H1 (cell line): ENCODE results near the gene RFLNA. TPM values are rescaled to one million over a fixed set of nuclear protein-coding genes. Genes with fewer than 3 reads are reported as not detected.

Experiments used
- BRCA1 ChIP-seq: IDR thresholded peaks from 2 replicates; pipeline ENCODE4 v1.6.1; 2012; ENCODE audit warnings: low read depth, low read length, improper control_type of control experiment
- KDM4A ChIP-seq: IDR thresholded peaks from one replicate; pipeline ENCODE4 v1.7.1; 2012; ENCODE audit warnings: low read depth, mild to moderate bottlenecking, moderate library complexity, low read length, inconsistent platforms; ENCODE audit not compliant: severe bottlenecking
- USF2 ChIP-seq: IDR thresholded peaks from 2 replicates; pipeline ENCODE4 v1.6.1; 2011; ENCODE audit warnings: low read length, improper control_type of control experiment
- polyA plus RNA-seq, 7 experiments: library from polyadenylated mRNA; depleted of rRNA in 3 of 7; stranded (reverse) in 5 of 7; unstranded in 2 of 7; fragments of >200 nt in 5 of 7; fragments of 200-250 nt in 2 of 7; gene quantifications; 1 replicate in 5 of 7; 2 replicates in 1 of 7; 4 replicates in 1 of 7; pipeline versions ENCODE4 v1.2.1 to v1.2.3, GENCODE V29; 2011 to 2013; ENCODE audit warnings: missing spikeins in 2 of 7, mixed read lengths in 2 of 7
- total RNA-seq: library from RNA; stranded (reverse); fragmentation: NEBNext Ultra II Directional; extraction: Animal tissue kit (Norgen Biotek cat#: 25700); gene quantifications from 2 replicates; pipeline ENCODE4 v1.2.1, GENCODE V29; 2021

Gene RFLNA
- total and polyA plus RNA-seq, 2 of the 8 experiments (the other 6 are each of a cell fraction or from before 2014, with no cell fraction given): 6.4 to 6.6 TPM

GRCh38 chr12:124361996-124362395 lies 67.1 kb downstream of the RFLNA start (continued):
- TF ChIP-seq BRCA1: no peak
- TF ChIP-seq KDM4A: no peak
- no peak for TF ChIP-seq USF2
